A549 (cell line): ENCODE measurements around the gene INSYN2B.

Source experiments
- CEBPB ChIP-seq, 2 experiments: fragments of >200 bp in 1 of 2; sonication (Bioruptor Twin) in 1 of 2; formaldehyde crosslinking in 1 of 2; IDR thresholded peaks; 2 replicates each; pipeline ENCODE4 v1.6.1; 2012 to 2016
- CTCF ChIP-seq: fragments of >200 bp; sonication (Bioruptor Twin); formaldehyde crosslinking; IDR thresholded peaks from 3 replicates; pipeline ENCODE4 v1.5.1; 2016
- HDAC2 ChIP-seq: fragments of 200-600 bp; sonication (generic); IDR thresholded peaks from 2 replicates; pipeline ENCODE4 v1.6.1; 2016
- HEYL ChIP-seq: fragments of 250-450 bp; sonication (Bioruptor Pico); IDR thresholded peaks from 2 replicates; pipeline ENCODE4 v1.8.0; 2021; ENCODE audit warnings: mild to moderate bottlenecking, moderate library complexity
- ZSCAN20 ChIP-seq: fragments of 250-450 bp; sonication (Bioruptor Pico); IDR thresholded peaks from 2 replicates; pipeline ENCODE4 v1.8.0; 2022; ENCODE audit warnings: mild to moderate bottlenecking, moderate library complexity

- TF ChIP-seq CTCF, result no peak
- TF ChIP-seq ZSCAN20, result no peak
- TF ChIP-seq HDAC2, result no peak
- no peak for TF ChIP-seq HEYL
- TF ChIP-seq CEBPB (IDR thresholded peaks at IDR 0.05), result no peak
These were observed 147.4 kb downstream of the INSYN2B start for GRCh38 chr5:169832845-169833244.
